KMS-11 (cell line): ENCODE measurements around the gene SLC7A14.

Experiments
- H2AFZ ChIP-seq: fragments of 200-600 bp; sonication (generic); 2 replicates; pipeline ENCODE4 v1.6.1; 2016; ENCODE audit warnings: antibody characterized with exemption, mixed run types, low read depth
- H3K27ac ChIP-seq: fragments of 200-600 bp; sonication (generic); 2 replicates; pipeline ENCODE4 v1.6.1; 2016; ENCODE audit warnings: mild to moderate bottlenecking, mixed run types
- H3K27me3 ChIP-seq: fragments of 200-600 bp; sonication (generic); 2 replicates; pipeline ENCODE4 v1.6.1; 2017; ENCODE audit warnings: mild to moderate bottlenecking, low read depth, mixed run types, moderate library complexity; ENCODE audit not compliant: insufficient read depth
- H3K36me3 ChIP-seq: fragments of 200-600 bp; sonication (generic); 2 replicates; pipeline ENCODE4 v1.6.1; 2017; ENCODE audit warnings: mild to moderate bottlenecking, mixed run types; ENCODE audit not compliant: insufficient read depth
- H3K4me1 ChIP-seq: fragments of 200-600 bp; sonication (generic); 2 replicates; pipeline ENCODE4 v1.6.1; 2016; ENCODE audit warnings: mild to moderate bottlenecking, low read depth, mixed run types; ENCODE audit not compliant: poor library complexity, severe bottlenecking
- H3K4me2 ChIP-seq: fragments of 200-600 bp; sonication (generic); 2 replicates; pipeline ENCODE4 v1.7.0; 2016; ENCODE audit warnings: mild to moderate bottlenecking, mixed run types
- H3K4me3 ChIP-seq: fragments of 200-600 bp; sonication (generic); IDR thresholded peaks from 2 replicates; pipeline ENCODE4 v1.6.1; 2017; ENCODE audit warnings: low read depth, low read length, mixed read lengths; ENCODE audit not compliant: insufficient read depth
- H3K79me2 ChIP-seq: fragments of 200-600 bp; sonication (generic); 2 replicates; pipeline ENCODE4 v1.6.1; 2016; ENCODE audit warnings: low read depth, mixed run types; ENCODE audit not compliant: insufficient read depth
- H3K9ac ChIP-seq: fragments of 200-600 bp; sonication (generic); 2 replicates; pipeline ENCODE4 v1.6.1; 2016; ENCODE audit warnings: mild to moderate bottlenecking, mixed run types
- H4K20me1 ChIP-seq: fragments of 200-600 bp; sonication (generic); 2 replicates; pipeline ENCODE4 v1.6.1; 2016; ENCODE audit warnings: mild to moderate bottlenecking, mixed run types; ENCODE audit not compliant: insufficient read depth
- CTCF ChIP-seq: fragments of 200-600 bp; sonication (generic); conservative IDR thresholded peaks from 2 replicates; pipeline ENCODE4 v1.6.1; 2017; ENCODE audit warnings: low read depth, mild to moderate bottlenecking, antibody characterized with exemption, low read length, moderate library complexity, mixed read lengths

The SLC7A14 gene

GRCh38 chr3:170470063-170471016 lies 115.5 kb downstream of the SLC7A14 start:
- no peaks in the 10 kb centered on the region for H4K20me1 ChIP-seq
- H3K4me2 ChIP-seq: no peak overlapping the region
- H3K4me1 ChIP-seq: no peaks in the 10 kb centered on the region
- TF ChIP-seq CTCF: no peak
- H3K36me3 ChIP-seq: no peaks in the 10 kb centered on the region
- H3K79me2 ChIP-seq: no peaks in the 10 kb centered on the region
- H2AFZ ChIP-seq: no peak overlapping the region
- H3K27me3 ChIP-seq: no peaks in the 10 kb centered on the region
- H3K9ac ChIP-seq: no peak overlapping the region
- H3K27ac ChIP-seq: no peak overlapping the region
- H3K4me3 ChIP-seq: no peak overlapping the region

GRCh38 chr3:170469151-170470062 lies 116.5 kb downstream of the SLC7A14 start:
- Histone ChIP-seq H3K9ac (no peak overlapping the region), H3K27ac (no peak overlapping the region), H2AFZ (no peak overlapping the region), H4K20me1 (no peaks in the 10 kb centered on the region), H3K36me3 (no peaks in the 10 kb centered on the region), H3K4me2 (no peak overlapping the region), H3K4me1 (no peaks in the 10 kb centered on the region), H3K79me2 (no peaks in the 10 kb centered on the region), H3K4me3 (no peak overlapping the region), H3K27me3 (no peaks in the 10 kb centered on the region)
- TF ChIP-seq CTCF: no peak

- H3K9ac ChIP-seq: no peak overlapping the region
- no peaks in the 10 kb centered on the region for H3K4me1 ChIP-seq
- no peak overlapping the region for H3K27ac ChIP-seq
- no peaks in the 10 kb centered on the region for H3K36me3 ChIP-seq
- H2AFZ ChIP-seq: no peak overlapping the region
- H3K79me2 ChIP-seq: no peaks in the 10 kb centered on the region
- H3K4me3 ChIP-seq: no peak overlapping the region
- no peak for TF ChIP-seq CTCF
- H4K20me1 ChIP-seq: no peaks in the 10 kb centered on the region
- H3K4me2 ChIP-seq: no peak overlapping the region
- H3K27me3 ChIP-seq: no peaks in the 10 kb centered on the region
These were observed 118.2 kb downstream of the SLC7A14 start for GRCh38 chr3:170467571-170468147.

GRCh38 chr3:170467007-170467406 lies 118.9 kb downstream of the SLC7A14 start:
- no peak overlapping the region for H3K9ac ChIP-seq
- H3K79me2 ChIP-seq: no peaks in the 10 kb centered on the region
- no peaks in the 10 kb centered on the region for H3K36me3 ChIP-seq
- no peak for TF ChIP-seq CTCF
- no peaks in the 10 kb centered on the region for H3K27me3 ChIP-seq
- H3K4me3 ChIP-seq: no peak overlapping the region
- no peaks in the 10 kb centered on the region for H4K20me1 ChIP-seq
- H2AFZ ChIP-seq: no peak overlapping the region
- no peak overlapping the region for H3K4me2 ChIP-seq
- no peak overlapping the region for H3K27ac ChIP-seq
- H3K4me1 ChIP-seq: no peaks in the 10 kb centered on the region
